SU-DHL-6 (cell line): ENCODE measurements around the gene MPC1.

Experiments
- H2AFZ ChIP-seq: fragments of 200-600 bp; sonication (generic); 2 replicates; pipeline ENCODE4 v1.6.1; 2014; ENCODE audit warnings: low read depth, mild to moderate bottlenecking, moderate library complexity, mixed read lengths, antibody characterized with exemption, low read length; ENCODE audit not compliant: severe bottlenecking
- H3F3A ChIP-seq: fragments of 200-600 bp; shearing (Covaris generic); 2 replicates; pipeline ENCODE4 v1.6.0; 2016; ENCODE audit warnings: antibody characterized with exemption, mild to moderate bottlenecking; ENCODE audit not compliant: insufficient read depth
- H3K27ac ChIP-seq: fragments of 200-600 bp; sonication (generic); 2 replicates; pipeline ENCODE4 v1.5.1; 2016; ENCODE audit warnings: low read depth, mild to moderate bottlenecking, low read length, moderate library complexity, mixed read lengths
- H3K27me3 ChIP-seq: fragments of 200-600 bp; sonication (generic), shearing (Covaris generic); 2 replicates; pipeline ENCODE4 v1.6.0; 2014; ENCODE audit warnings: mild to moderate bottlenecking, low read length
- H3K36me3 ChIP-seq: fragments of 200-600 bp; sonication (generic); 2 replicates; pipeline ENCODE4 v1.6.1; 2014; ENCODE audit warnings: mild to moderate bottlenecking, low read length, mixed read lengths
- H3K4me2 ChIP-seq: fragments of 300-600, 200-600 bp; shearing (Covaris generic), sonication (generic); 2 replicates; pipeline ENCODE4 v1.6.0; 2014; ENCODE audit warnings: low read length, low read depth, mild to moderate bottlenecking; ENCODE audit not compliant: poor library complexity, severe bottlenecking
- H3K4me3 ChIP-seq: fragments of 200-600 bp; sonication (generic); 2 replicates; pipeline ENCODE4 v1.5.1; 2014; ENCODE audit warnings: antibody characterized with exemption, low read length, mild to moderate bottlenecking, mixed read lengths; ENCODE audit not compliant: insufficient read depth, poor library complexity, severe bottlenecking
- H3K79me2 ChIP-seq: fragments of 200-600 bp; sonication (generic); 2 replicates; pipeline ENCODE4 v1.6.1; 2014; ENCODE audit warnings: mild to moderate bottlenecking, low read length, moderate library complexity; ENCODE audit not compliant: insufficient read depth
- H3K9ac ChIP-seq: fragments of 200-600 bp; sonication (generic); 2 replicates; pipeline ENCODE4 v1.7.0; 2014; ENCODE audit warnings: mild to moderate bottlenecking, low read length
- H3K9me2 ChIP-seq: fragments of 200-600 bp; sonication (generic); replicated peaks from 2 replicates; pipeline ENCODE4 v1.6.1; 2014; ENCODE audit warnings: low read length; ENCODE audit not compliant: insufficient read depth
- H3K9me3 ChIP-seq: fragments of 200-600 bp; sonication (generic); 2 replicates; pipeline ENCODE4 v1.6.1; 2014; ENCODE audit warnings: low read length, mixed read lengths; ENCODE audit not compliant: insufficient read depth
- H4K20me1 ChIP-seq: fragments of 200-600 bp; sonication (generic); 2 replicates; pipeline ENCODE4 v1.6.1; 2014; ENCODE audit warnings: low read depth, mild to moderate bottlenecking, antibody characterized with exemption, low read length, moderate library complexity, mixed read lengths
- CTCF ChIP-seq: fragments of 200-600 bp; sonication (generic); IDR thresholded peaks from one replicate; pipeline ENCODE4 v1.5.1; 2017; ENCODE audit warnings: antibody characterized with exemption, mild to moderate bottlenecking, low read length, moderate library complexity; ENCODE audit not compliant: insufficient read depth, poor library complexity, severe bottlenecking
- EZH2phosphoT487 ChIP-seq: fragments of 200-600 bp; sonication (generic), shearing (Covaris generic); conservative IDR thresholded peaks from 2 replicates; pipeline ENCODE4 v1.6.1; 2018; ENCODE audit warnings: mild to moderate bottlenecking, antibody characterized with exemption, low read length, moderate library complexity, mixed read lengths

Gene MPC1

DNA sequence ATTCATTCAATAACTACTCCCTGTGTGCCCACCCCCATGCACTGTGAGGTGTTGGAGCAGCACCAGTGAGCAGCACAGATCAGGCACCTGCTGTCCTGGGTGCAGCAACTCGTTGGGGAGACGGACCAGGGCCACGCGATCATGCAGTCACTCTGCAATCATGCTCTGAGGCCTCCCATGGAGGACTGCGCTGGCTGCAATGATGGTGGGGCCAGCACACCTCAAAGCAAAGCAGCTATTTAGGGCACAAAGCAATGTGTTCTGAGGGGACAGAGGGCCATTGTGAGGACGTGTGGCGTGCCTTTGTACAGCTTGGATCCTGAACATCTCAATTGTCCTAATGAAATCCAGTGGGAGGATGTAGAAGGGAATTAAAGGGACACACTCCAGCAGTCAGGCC lies 41.0 kb upstream of the MPC1 start:
- no peaks in the 10 kb centered on the region for H3K27me3 ChIP-seq
- H4K20me1 ChIP-seq: no peaks in the 10 kb centered on the region
- no peak overlapping the region for H3K4me3 ChIP-seq
- no peak overlapping the region for H3K9ac ChIP-seq
- no peaks in the 10 kb centered on the region for H3F3A ChIP-seq
- TF ChIP-seq EZH2phosphoT487 (no peak), CTCF (no peak)
- H3K27ac ChIP-seq: no peak overlapping the region
- no peak overlapping the region for H2AFZ ChIP-seq
- no peaks in the 10 kb centered on the region for H3K36me3 ChIP-seq
- H3K9me3 ChIP-seq: no peaks in the 10 kb centered on the region
- no peaks in the 10 kb centered on the region for H3K9me2 ChIP-seq
- no peak overlapping the region for H3K4me2 ChIP-seq
- H3K79me2 ChIP-seq: no peaks in the 10 kb centered on the region

- Histone ChIP-seq H3K27me3 (no peaks in the 10 kb centered on the region), H3K9me2 (no peaks in the 10 kb centered on the region), H3K9me3 (no peaks in the 10 kb centered on the region), H3K36me3 (no peaks in the 10 kb centered on the region), H4K20me1 (no peaks in the 10 kb centered on the region), H3K9ac (no peak overlapping the region), H3K4me2 (no peak overlapping the region), H3K27ac (no peak overlapping the region), H3K79me2 (no peaks in the 10 kb centered on the region), H3F3A (no peaks in the 10 kb centered on the region), H2AFZ (no peak overlapping the region), H3K4me3 (no peak overlapping the region)
- TF ChIP-seq CTCF: no peak
- no peak for TF ChIP-seq EZH2phosphoT487
Measured at GRCh38 chr6:166423051-166423745, 40.5 kb upstream of the MPC1 start.

DNA sequence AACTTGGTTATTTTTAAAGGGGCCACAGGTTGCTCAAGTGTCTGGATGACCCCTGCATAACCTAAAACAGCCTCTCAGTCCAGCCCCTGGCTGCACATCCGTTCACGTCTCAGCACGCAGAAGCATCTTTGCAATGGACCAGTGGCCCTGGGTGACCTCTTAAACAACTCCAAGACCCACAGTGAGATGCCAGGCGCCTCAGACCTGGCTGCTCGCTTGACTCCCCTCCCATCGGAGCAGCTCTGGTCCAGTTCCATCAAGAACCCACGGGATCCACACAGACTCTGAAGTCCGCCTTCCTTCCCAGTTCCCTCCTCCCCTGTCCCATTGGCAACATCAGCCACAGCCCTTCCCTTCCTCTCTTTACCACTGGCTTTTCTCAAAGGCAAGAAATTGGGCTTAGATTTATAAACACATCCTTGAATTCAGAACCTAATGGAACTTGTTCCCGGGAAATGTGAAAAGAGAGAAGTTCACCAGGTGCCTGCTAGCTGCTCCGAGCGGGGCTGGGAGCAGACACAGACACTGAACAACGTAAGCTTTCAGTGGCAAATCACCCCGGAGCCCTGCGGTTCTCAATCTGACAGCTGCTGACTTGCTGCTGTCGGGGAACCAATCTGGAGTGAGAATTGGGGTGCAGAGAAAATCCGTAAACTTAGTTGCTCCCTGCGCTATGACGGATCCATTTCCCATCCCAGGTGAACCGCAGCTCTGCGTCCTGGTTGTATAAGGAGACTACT lies 39.6 kb upstream of the MPC1 start:
- H3F3A ChIP-seq: no peaks in the 10 kb centered on the region
- H3K4me2 ChIP-seq: no peak overlapping the region
- no peaks in the 10 kb centered on the region for H3K9me2 ChIP-seq
- no peaks in the 10 kb centered on the region for H3K36me3 ChIP-seq
- H3K27me3 ChIP-seq: no peaks in the 10 kb centered on the region
- no peaks in the 10 kb centered on the region for H3K79me2 ChIP-seq
- no peak overlapping the region for H3K4me3 ChIP-seq
- no peak overlapping the region for H3K9ac ChIP-seq
- H2AFZ ChIP-seq: no peak overlapping the region
- H3K9me3 ChIP-seq: no peaks in the 10 kb centered on the region
- TF ChIP-seq CTCF: no peak
- TF ChIP-seq EZH2phosphoT487: no peak
- H3K27ac ChIP-seq: no peak overlapping the region
- no peaks in the 10 kb centered on the region for H4K20me1 ChIP-seq
